H1 (cell line): ENCODE data around the gene CRHR1. TPM values are rescaled to one million over a fixed set of nuclear protein-coding genes. Genes with fewer than 3 reads are reported as not detected.

Experiments used
- CTCF ChIA-PET: fragments of 300-600 bp; sonication (Branson Sonifier 250); formaldehyde crosslinking; loops from one replicate; lab custom pipeline; 2021; ENCODE audit not compliant: partially characterized antibody; lab: Charles Lee
- POLR2A ChIA-PET: fragments of 300-600 bp; sonication (Branson Sonifier 250); formaldehyde crosslinking; loops from one replicate; lab custom pipeline; 2021; ENCODE audit warnings: inconsistent platforms; ENCODE audit not compliant: partially characterized antibody; lab: Charles Lee
- DNase-seq, 2 experiments: peaks; one replicate each; pipeline versions ENCODE4 v3.0.0 to v3.0.0-alpha.2; 2010 to 2022; ENCODE audit warnings: low spot score in 2 of 2, low read depth in 1 of 2, mixed read lengths in 1 of 2
- FAIRE-seq: peaks from 2 replicates; lab custom pipeline; 2011; peaks lifted over from hg19 to GRCh38; lab: Jason Lieb, UNC
- H2AFZ ChIP-seq: 2 replicates; pipeline ENCODE4 v1.8.1; 2012; ENCODE audit warnings: low read length, inconsistent platforms
- H2AK5ac ChIP-seq: 2 replicates; pipeline ENCODE4 v1.6.1; 2013; ENCODE audit warnings: low read depth, low read length
- H2BK120ac ChIP-seq: replicated peaks from 2 replicates; pipeline ENCODE3; 2013; ENCODE audit warnings: low read depth, low read length, inconsistent platforms
- H2BK12ac ChIP-seq: 2 replicates; pipeline ENCODE4 v1.6.1; 2013; ENCODE audit warnings: low read depth, low read length
- H2BK15ac ChIP-seq: 2 replicates; pipeline ENCODE4 v1.6.1; 2013; ENCODE audit warnings: low read length
- H2BK20ac ChIP-seq: 2 replicates; pipeline ENCODE4 v1.6.1; 2013; ENCODE audit warnings: low read length
- H2BK5ac ChIP-seq: 2 replicates; pipeline ENCODE4 v1.6.1; 2013; ENCODE audit warnings: low read depth, low read length
- H3K14ac ChIP-seq: 2 replicates; pipeline ENCODE4 v1.6.1; 2013; ENCODE audit warnings: inconsistent platforms; ENCODE audit not compliant: insufficient read length
- H3K18ac ChIP-seq: 2 replicates; pipeline ENCODE4 v1.6.1; 2013; ENCODE audit warnings: low read length; ENCODE audit errors: extremely low read depth
- H3K23ac ChIP-seq: 2 replicates; pipeline ENCODE4 v1.6.1; 2013; ENCODE audit warnings: inconsistent platforms; ENCODE audit not compliant: insufficient read length
- H3K23me2 ChIP-seq: 2 replicates; pipeline ENCODE4 v1.6.1; 2013; ENCODE audit warnings: low read depth, low read length
- H3K27ac ChIP-seq: 2 replicates; pipeline ENCODE4 v1.6.1; 2011; ENCODE audit warnings: low read depth, low read length, inconsistent platforms
- H3K27me3 ChIP-seq, 4 experiments: replicated peaks in 1 of 4; 1 replicate in 1 of 4; 2 replicates in 3 of 4; pipeline versions ENCODE4 v1.6.1 to v1.8.1; 2011 to 2013; ENCODE audit warnings: low read length in 3 of 4, mild to moderate bottlenecking in 3 of 4, inconsistent platforms in 2 of 4, mixed read lengths in 2 of 4, moderate library complexity in 1 of 4; ENCODE audit not compliant: control insufficient read depth in 3 of 4, insufficient read depth in 3 of 4; ENCODE audit errors: extremely low read depth in 1 of 4
- H3K36me3 ChIP-seq, 4 experiments: 2 replicates each; pipeline versions ENCODE4 v1.6.1 to v1.8.1; 2011 to 2013; ENCODE audit warnings: mild to moderate bottlenecking in 4 of 4, low read length in 3 of 4, moderate library complexity in 2 of 4, control low read depth in 1 of 4, inconsistent platforms in 1 of 4; ENCODE audit not compliant: insufficient read depth in 4 of 4, control insufficient read depth in 2 of 4
- H3K4ac ChIP-seq: replicated peaks from 2 replicates; pipeline ENCODE3; 2013; ENCODE audit warnings: low read length, low read depth, mixed read lengths, inconsistent platforms; ENCODE audit not compliant: insufficient read length
- H3K4me1 ChIP-seq, 4 experiments: replicated peaks in 1 of 4; 1 replicate in 1 of 4; 2 replicates in 3 of 4; pipeline versions ENCODE4 v1.6.1 to v1.8.1; 2011 to 2013; ENCODE audit warnings: low read length in 3 of 4, inconsistent platforms in 2 of 4, mixed read lengths in 1 of 4; ENCODE audit not compliant: insufficient read depth in 4 of 4, control insufficient read depth in 3 of 4
- H3K4me2 ChIP-seq, 2 experiments: 2 replicates each; pipeline versions ENCODE4 v1.6.1 to v1.8.1; 2011 to 2013; ENCODE audit warnings: low read depth in 2 of 2, low read length in 2 of 2, control low read depth in 1 of 2, inconsistent platforms in 1 of 2, mild to moderate bottlenecking in 1 of 2; ENCODE audit not compliant: insufficient read depth in 1 of 2
- H3K4me3 ChIP-seq, 4 experiments: fragments of 200-600, 300-600 bp in 1 of 4; sonication (generic), shearing (Covaris generic), sonication (Bioruptor Twin) in 1 of 4; 2 replicates each; pipeline versions ENCODE4 v1.5.1 to v1.8.1; 2011 to 2016; ENCODE audit warnings: low read length in 4 of 4, low read depth in 3 of 4, control low read depth in 2 of 4, inconsistent platforms in 2 of 4, mild to moderate bottlenecking in 2 of 4, mixed read lengths in 1 of 4, moderate library complexity in 1 of 4; ENCODE audit not compliant: insufficient read depth in 2 of 4; ENCODE audit errors: extremely low read depth in 1 of 4
- H3K56ac ChIP-seq: replicated peaks from 2 replicates; pipeline ENCODE3; 2013; ENCODE audit warnings: low read depth, mild to moderate bottlenecking, mixed read lengths, low read length, inconsistent platforms; ENCODE audit not compliant: insufficient read length
- H3K79me1 ChIP-seq: 2 replicates; pipeline ENCODE4 v1.6.1; 2013; ENCODE audit warnings: low read depth, low read length, control low read depth
- H3K79me2 ChIP-seq, 2 experiments: 2 replicates each; pipeline versions ENCODE4 v1.6.1 to v1.8.1; 2012 to 2013; ENCODE audit warnings: low read length in 2 of 2, mild to moderate bottlenecking in 2 of 2, inconsistent platforms in 1 of 2; ENCODE audit not compliant: insufficient read depth in 2 of 2, control insufficient read depth in 1 of 2
- H3K9ac ChIP-seq, 4 experiments: replicated peaks in 1 of 4; 1 replicate in 1 of 4; 2 replicates in 3 of 4; pipeline versions ENCODE4 v1.6.1 to v1.8.1; 2011 to 2013; ENCODE audit warnings: low read depth in 3 of 4, low read length in 3 of 4, control low read depth in 2 of 4, mild to moderate bottlenecking in 2 of 4, moderate library complexity in 2 of 4, inconsistent platforms in 1 of 4; ENCODE audit errors: extremely low read depth in 1 of 4
- H3K9me3 ChIP-seq, 2 experiments: 2 replicates each; pipeline versions ENCODE4 v1.6.1 to v1.8.1; 2012 to 2013; ENCODE audit warnings: mild to moderate bottlenecking in 2 of 2, moderate library complexity in 2 of 2, control low read depth in 1 of 2, inconsistent platforms in 1 of 2, low read depth in 1 of 2, low read length in 1 of 2, mixed read lengths in 1 of 2; ENCODE audit not compliant: insufficient read depth in 2 of 2
- H4K20me1 ChIP-seq, 2 experiments: replicated peaks in 1 of 2; 2 replicates each; pipeline versions ENCODE3 to v1.8.1; 2011 to 2013; ENCODE audit warnings: inconsistent platforms in 2 of 2, low read length in 2 of 2, mild to moderate bottlenecking in 1 of 2; ENCODE audit not compliant: insufficient read depth in 2 of 2, control insufficient read depth in 1 of 2
- H4K5ac ChIP-seq: 2 replicates; pipeline ENCODE4 v1.6.1; 2013; ENCODE audit warnings: low read length, low read depth, mixed read lengths, inconsistent platforms; ENCODE audit not compliant: insufficient read length
- H4K8ac ChIP-seq: 2 replicates; pipeline ENCODE4 v1.8.0; 2013; ENCODE audit warnings: mild to moderate bottlenecking, moderate library complexity, low read length, inconsistent platforms; ENCODE audit not compliant: insufficient read depth; ENCODE audit errors: extremely low read depth
- H4K91ac ChIP-seq: replicated peaks from 2 replicates; pipeline ENCODE3; 2013; ENCODE audit warnings: low read length, mixed read lengths, inconsistent platforms; ENCODE audit not compliant: insufficient read length
- JUN ChIP-seq: IDR thresholded peaks from 2 replicates; pipeline ENCODE4 v1.6.1; 2011; ENCODE audit warnings: low read depth, mild to moderate bottlenecking, improper control_type of control experiment, low read length
- MAFK ChIP-seq: IDR thresholded peaks from 2 replicates; pipeline ENCODE4 v1.6.1; 2012; ENCODE audit warnings: low read depth, mild to moderate bottlenecking, improper control_type of control experiment, low read length
- SP1 ChIP-seq: IDR thresholded peaks from 2 replicates; pipeline ENCODE4 v1.6.1; 2011; ENCODE audit warnings: low read depth, low read length
- YY1 ChIP-seq: IDR thresholded peaks from 2 replicates; pipeline ENCODE4 v1.6.1; 2011; ENCODE audit warnings: low read depth, mild to moderate bottlenecking, low read length
- WGBS, 2 experiments: shearing (Covaris generic) in 1 of 2; methylation state at CpG; one replicate each; pipeline versions ENCODE4 v1.1.6 to v1.1.7; 2013 to 2015; ENCODE audit warnings: low lambda C conversion rate in 2 of 2, mixed read lengths in 2 of 2, inconsistent platforms in 1 of 2, low coverage in 1 of 2, missing lambda C conversion rate in 1 of 2; ENCODE audit not compliant: insufficient replicate concordance in 2 of 2, insufficient coverage in 1 of 2, insufficient read length in 1 of 2; ENCODE audit errors: extremely low coverage in 1 of 2, missing lambda C conversion rate in 1 of 2; 5-methylcytosine and 5-hydroxymethylcytosine counted together
- polyA plus RNA-seq, 7 experiments: library from polyadenylated mRNA; depleted of rRNA in 3 of 7; stranded (reverse) in 5 of 7; unstranded in 2 of 7; fragments of >200 nt in 5 of 7; fragments of 200-250 nt in 2 of 7; gene quantifications; 1 replicate in 5 of 7; 2 replicates in 1 of 7; 4 replicates in 1 of 7; pipeline versions ENCODE4 v1.2.1 to v1.2.3, GENCODE V29; 2011 to 2013; ENCODE audit warnings: missing spikeins in 2 of 7, mixed read lengths in 2 of 7
- total RNA-seq: library from RNA; stranded (reverse); fragmentation: NEBNext Ultra II Directional; extraction: Animal tissue kit (Norgen Biotek cat#: 25700); gene quantifications from 2 replicates; pipeline ENCODE4 v1.2.1, GENCODE V29; 2021

Gene CRHR1
- total and polyA plus RNA-seq, 2 of the 8 experiments (the other 6 are each of a cell fraction or from before 2014, with no cell fraction given): 0.56 to 1.7 TPM

GRCh38 chr17:45846223-45846622 lies 62.1 kb downstream of the CRHR1 start:
- Histone ChIP-seq H3K79me1 (no peaks in the 10 kb centered on the region), H3K79me2 (no peaks in the 10 kb centered on the region), H3K27ac (no peak overlapping the region), H3K4me3 (no peak overlapping the region), H3K4ac (no peak overlapping the region), H2BK15ac (no peak overlapping the region), H3K23ac (no peak overlapping the region), H2BK120ac (no peak overlapping the region), H2AK5ac (no peak overlapping the region), H3K36me3 (no peaks in the 10 kb centered on the region), H2BK12ac (no peak overlapping the region), H3K9me3 (no peaks in the 10 kb centered on the region), H3K14ac (no peak overlapping the region), H4K8ac (no peak overlapping the region), H2BK20ac (no peak overlapping the region), H3K9ac (no peak overlapping the region), H4K5ac (no peak overlapping the region), H3K18ac (no peak overlapping the region), H2BK5ac (no peak overlapping the region), H4K20me1 (peaks cover 0 to 2% of the 10 kb centered on the region in 2 experiments), H3K4me1 (no peaks in the 10 kb centered on the region), H3K27me3 (no peaks in the 10 kb centered on the region; a peak in 1 of 7 replicates), H3K4me2 (no peak overlapping the region), H4K91ac (no peak overlapping the region), H3K56ac (no peak overlapping the region), H3K23me2 (no peaks in the 10 kb centered on the region), H2AFZ (no peak overlapping the region)
- no peak for TF ChIP-seq JUN
- TF ChIP-seq MAFK: no peak
- TF ChIP-seq YY1: no peak
- TF ChIP-seq SP1: no peak
- ChIA-PET CTCF (interaction anchor here (0.6 to 8.1 kb wide), 7 partner anchors 10 to 298 kb away, joined by 3 to 137 read pairs (median 3); no protein-coding TSS in a partner anchor), POLR2A (no interaction called here)
- FAIRE-seq (no peak), DNase-seq (no peak)
- WGBS, 2 experiments: 85% methylated on average over 10 of the region's 10 CpGs; no CpG with 5 or more reads in 1 of the 2 experiments
